Tibial nerve (tissue), 4 donors: Measurements from ENCODE around the gene SULF2. TPM values are rescaled to one million over a fixed set of nuclear protein-coding genes. Genes with fewer than 3 reads are reported as not detected.

ENCODE experiments used
- DNase-seq, 2 donors: peaks; one replicate each; pipeline ENCODE4 v3.0.0-alpha.2; 2019; ENCODE audit warnings: low spot score in 2 of 2
- H3K27ac ChIP-seq, 4 donors: fragments of 200-600 bp; sonication (generic) in 3 of 4; one replicate each; pipeline ENCODE4 v1.5.1; 2017 to 2019; ENCODE audit warnings: mild to moderate bottlenecking in 1 of 4
- H3K27me3 ChIP-seq, 2 donors: fragments of 200-600 bp; sonication (generic) in 1 of 2; one replicate each; pipeline versions ENCODE4 v1.5.1 to v1.6.0; 2017 to 2019
- H3K36me3 ChIP-seq, 3 donors: fragments of 200-600 bp; sonication (generic); one replicate each; pipeline ENCODE4 v1.5.1; 2018 to 2019
- H3K4me1 ChIP-seq, 4 donors: fragments of 200-600 bp; sonication (generic) in 3 of 4; one replicate each; pipeline ENCODE4 v1.5.1; 2017 to 2019
- H3K4me3 ChIP-seq, 4 donors: fragments of 200-600 bp; sonication (generic) in 3 of 4; one replicate each; pipeline ENCODE4 v1.5.1; 2017 to 2019; ENCODE audit warnings: mild to moderate bottlenecking in 1 of 4, moderate library complexity in 1 of 4
- H3K9me3 ChIP-seq, 4 donors: fragments of 200-600 bp; sonication (generic) in 3 of 4; one replicate each; pipeline ENCODE4 v1.5.1; 2017 to 2019
- EP300 ChIP-seq, 2 donors: sonication (generic); formaldehyde crosslinking; IDR thresholded peaks; one replicate each; pipeline ENCODE4 v1.6.1; 2017; ENCODE audit warnings: antibody characterized with exemption in 2 of 2, mild to moderate bottlenecking in 1 of 2
- POLR2A ChIP-seq, 2 donors: fragments of 450-650 bp; IDR thresholded peaks; one replicate each; pipeline ENCODE4 v1.6.1; 2017; ENCODE audit warnings: antibody characterized with exemption in 2 of 2, mild to moderate bottlenecking in 2 of 2, moderate library complexity in 2 of 2
- WGBS, 2 donors: methylation state at CpG; one replicate each; pipeline ENCODE4 v1.1.5; 2018; 5-methylcytosine and 5-hydroxymethylcytosine counted together
- total RNA-seq, 4 donors: library from RNA; depleted of rRNA; stranded (reverse); fragments of >200 nt; gene quantifications; one replicate each; pipeline ENCODE4 v1.1.0, GENCODE V29; 2016
- TF ChIP-seq, protein P1 (sequence below), 5 experiments: fragments of 200-600 bp in 3 of 5; fragments of 450-650 bp in 2 of 5; sonication (generic) in 3 of 5; IDR thresholded peaks; one replicate each; pipeline ENCODE4 v1.5.1; 2016 to 2019; ENCODE audit warnings: antibody characterized with exemption in 5 of 5, mild to moderate bottlenecking in 3 of 5, moderate library complexity in 2 of 5

Gene SULF2
- total RNA-seq, 4 donors from 2014 or later: 40.9 to 75.3 (median 59.8) TPM

DNA sequence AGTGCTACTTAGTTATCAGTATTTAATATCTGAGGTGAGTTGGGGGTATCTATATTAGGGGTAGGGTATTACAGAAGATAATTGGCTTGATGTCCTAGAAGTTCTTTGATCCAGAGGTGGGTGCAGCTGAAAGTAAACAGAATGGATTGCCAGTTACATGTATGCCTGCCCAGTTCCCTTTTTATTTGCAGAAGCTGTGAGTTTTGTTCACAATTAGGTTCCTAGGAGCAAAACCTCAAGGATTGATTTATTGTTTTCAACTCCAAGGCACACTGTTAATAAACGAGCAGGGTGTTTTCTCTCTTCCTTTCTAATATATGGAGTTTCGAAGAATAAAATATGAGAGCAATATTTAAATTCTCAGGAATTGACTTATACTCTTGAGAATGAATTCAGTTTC is 129.0 kb downstream of the SULF2 start:
- Histone ChIP-seq H3K27me3 (no peaks in the 10 kb centered on the region), H3K4me1 (peaks cover 0 to 4% (median 0%) of the 10 kb centered on the region in 4 donors), H3K4me3 (no peak overlapping the region), H3K27ac (no peak overlapping the region), H3K36me3 (peaks cover 3 to 56% (median 11%) of the 10 kb centered on the region in 3 donors), H3K9me3 (no peaks in the 10 kb centered on the region)
- DNase-seq: no peak
- WGBS, 2 donors: 62 to 66% methylated on average over 2 of the region's 2 CpGs
- TF ChIP-seq POLR2A (IDR thresholded peaks at IDR 0.05): no peak

DNA sequence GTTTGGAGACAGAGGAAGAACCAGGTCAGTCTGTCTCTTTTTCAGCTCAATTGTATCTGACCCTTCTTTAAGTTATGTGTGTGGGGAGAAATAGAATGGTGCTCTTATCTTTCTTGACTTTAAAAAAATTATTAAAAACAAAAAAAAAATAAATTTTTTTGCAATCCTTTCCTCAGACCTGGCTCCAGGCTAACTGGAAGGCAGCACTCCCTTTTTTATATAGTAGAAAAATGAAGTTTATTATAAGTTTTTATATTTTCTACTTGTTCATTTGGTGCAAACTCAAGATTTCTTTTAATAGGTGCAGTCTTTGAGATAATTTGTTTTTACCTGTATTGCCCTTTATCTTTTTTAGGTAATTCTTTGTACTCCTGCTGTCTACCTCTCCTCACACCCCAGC is 129.6 kb downstream of the SULF2 start:
- no peaks in the 10 kb centered on the region for H3K27me3 ChIP-seq
- H3K36me3 ChIP-seq: peaks cover 3 to 56% (median 15%) of the 10 kb centered on the region in 3 donors
- H3K4me1 ChIP-seq: peaks cover 0 to 4% (median 0%) of the 10 kb centered on the region in 4 donors
- H3K9me3 ChIP-seq: no peaks in the 10 kb centered on the region
- no peak overlapping the region for H3K4me3 ChIP-seq
- TF ChIP-seq, protein P1, sequence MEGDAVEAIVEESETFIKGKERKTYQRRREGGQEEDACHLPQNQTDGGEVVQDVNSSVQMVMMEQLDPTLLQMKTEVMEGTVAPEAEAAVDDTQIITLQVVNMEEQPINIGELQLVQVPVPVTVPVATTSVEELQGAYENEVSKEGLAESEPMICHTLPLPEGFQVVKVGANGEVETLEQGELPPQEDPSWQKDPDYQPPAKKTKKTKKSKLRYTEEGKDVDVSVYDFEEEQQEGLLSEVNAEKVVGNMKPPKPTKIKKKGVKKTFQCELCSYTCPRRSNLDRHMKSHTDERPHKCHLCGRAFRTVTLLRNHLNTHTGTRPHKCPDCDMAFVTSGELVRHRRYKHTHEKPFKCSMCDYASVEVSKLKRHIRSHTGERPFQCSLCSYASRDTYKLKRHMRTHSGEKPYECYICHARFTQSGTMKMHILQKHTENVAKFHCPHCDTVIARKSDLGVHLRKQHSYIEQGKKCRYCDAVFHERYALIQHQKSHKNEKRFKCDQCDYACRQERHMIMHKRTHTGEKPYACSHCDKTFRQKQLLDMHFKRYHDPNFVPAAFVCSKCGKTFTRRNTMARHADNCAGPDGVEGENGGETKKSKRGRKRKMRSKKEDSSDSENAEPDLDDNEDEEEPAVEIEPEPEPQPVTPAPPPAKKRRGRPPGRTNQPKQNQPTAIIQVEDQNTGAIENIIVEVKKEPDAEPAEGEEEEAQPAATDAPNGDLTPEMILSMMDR (IDR thresholded peaks at IDR 0.05): no peak
- TF ChIP-seq POLR2A (IDR thresholded peaks at IDR 0.05) (no peak), EP300 (IDR thresholded peaks at IDR 0.05) (no peak)
- no peak overlapping the region for H3K27ac ChIP-seq
- no peak for DNase-seq

DNA sequence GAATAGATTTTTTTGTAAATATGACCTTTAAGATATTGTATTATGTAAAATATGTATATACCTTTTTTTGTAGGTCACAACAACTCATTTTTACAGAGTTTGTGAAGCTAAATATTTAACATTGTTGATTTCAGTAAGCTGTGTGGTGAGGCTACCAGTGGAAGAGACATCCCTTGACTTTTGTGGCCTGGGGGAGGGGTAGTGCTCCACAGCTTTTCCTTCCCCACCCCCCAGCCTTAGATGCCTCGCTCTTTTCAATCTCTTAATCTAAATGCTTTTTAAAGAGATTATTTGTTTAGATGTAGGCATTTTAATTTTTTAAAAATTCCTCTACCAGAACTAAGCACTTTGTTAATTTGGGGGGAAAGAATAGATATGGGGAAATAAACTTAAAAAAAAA is 130.9 kb downstream of the SULF2 start:
- Histone ChIP-seq H3K9me3 (no peaks in the 10 kb centered on the region), H3K36me3 (peaks cover 3 to 63% (median 15%) of the 10 kb centered on the region in 3 donors), H3K4me3 (no peak overlapping the region), H3K4me1 (no peaks in the 10 kb centered on the region), H3K27me3 (no peaks in the 10 kb centered on the region), H3K27ac (no peak overlapping the region)
- DNase-seq: no peak
- 92 to 94% methylated on average over 1 of the region's 1 CpG for WGBS, 2 donors
- TF ChIP-seq, protein P1 (IDR thresholded peaks at IDR 0.05): no peak
- TF ChIP-seq EP300 (IDR thresholded peaks at IDR 0.05): no peak
- TF ChIP-seq POLR2A (IDR thresholded peaks at IDR 0.05): no peak

DNA sequence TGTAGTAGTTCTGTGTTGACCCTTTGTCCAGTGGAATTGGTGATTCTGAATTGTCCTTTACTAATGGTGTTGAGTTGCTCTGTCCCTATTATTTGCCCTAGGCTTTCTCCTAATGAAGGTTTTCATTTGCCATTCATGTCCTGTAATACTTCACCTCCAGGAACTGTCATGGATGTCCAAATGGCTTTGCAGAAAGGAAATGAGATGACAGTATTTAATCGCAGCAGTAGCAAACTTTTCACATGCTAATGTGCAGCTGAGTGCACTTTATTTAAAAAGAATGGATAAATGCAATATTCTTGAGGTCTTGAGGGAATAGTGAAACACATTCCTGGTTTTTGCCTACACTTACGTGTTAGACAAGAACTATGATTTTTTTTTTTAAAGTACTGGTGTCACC is 131.4 kb downstream of the SULF2 start:
- Histone ChIP-seq H3K4me1 (no peaks in the 10 kb centered on the region), H3K4me3 (no peak overlapping the region)
- no peak for DNase-seq

DNA sequence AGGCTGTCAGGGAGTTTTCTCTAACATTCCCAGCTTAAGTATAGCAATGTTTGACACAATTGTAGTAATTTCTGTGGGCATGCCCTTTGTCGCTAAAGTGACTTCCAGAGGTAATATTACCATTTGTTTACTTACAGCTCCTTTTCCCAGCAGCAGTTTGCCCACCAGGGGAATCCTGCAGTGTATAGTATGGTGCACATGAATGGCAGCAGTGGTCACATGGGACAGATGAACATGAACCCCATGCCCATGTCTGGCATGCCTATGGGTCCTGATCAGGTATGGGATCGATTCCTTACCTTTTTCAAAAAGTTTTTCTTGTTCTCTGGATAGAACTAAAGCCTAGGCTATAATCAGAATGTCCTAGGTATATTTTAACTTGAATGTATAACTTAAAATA is 132.5 kb downstream of the SULF2 start:
- 96 to 100% methylated on average over 2 of the region's 2 CpGs for WGBS, 2 donors
- no peaks in the 10 kb centered on the region for H3K4me1 ChIP-seq
- TF ChIP-seq, protein P1 (IDR thresholded peaks at IDR 0.05): no peak
- no peak for TF ChIP-seq POLR2A (IDR thresholded peaks at IDR 0.05)
- no peak for TF ChIP-seq EP300 (IDR thresholded peaks at IDR 0.05)
- H3K4me3 ChIP-seq: no peak overlapping the region
- peaks cover 6 to 74% (median 24%) of the 10 kb centered on the region in 3 donors for H3K36me3 ChIP-seq
- no peaks in the 10 kb centered on the region for H3K27me3 ChIP-seq
- H3K9me3 ChIP-seq: no peaks in the 10 kb centered on the region
- H3K27ac ChIP-seq: no peak overlapping the region
- DNase-seq: no peak

More for the DNA sequence above, 131.4 kb downstream of the SULF2 start:
- TF ChIP-seq, protein P1 (IDR thresholded peaks at IDR 0.05): no peak
- no peak for TF ChIP-seq POLR2A (IDR thresholded peaks at IDR 0.05)
- no peak for TF ChIP-seq EP300 (IDR thresholded peaks at IDR 0.05)
- H3K27me3 ChIP-seq: no peaks in the 10 kb centered on the region
- WGBS, 2 donors: 65 to 67% methylated on average over 2 of the region's 2 CpGs
- peaks cover 3 to 68% (median 16%) of the 10 kb centered on the region in 3 donors for H3K36me3 ChIP-seq
- no peaks in the 10 kb centered on the region for H3K9me3 ChIP-seq
- H3K27ac ChIP-seq: no peak overlapping the region

DNA sequence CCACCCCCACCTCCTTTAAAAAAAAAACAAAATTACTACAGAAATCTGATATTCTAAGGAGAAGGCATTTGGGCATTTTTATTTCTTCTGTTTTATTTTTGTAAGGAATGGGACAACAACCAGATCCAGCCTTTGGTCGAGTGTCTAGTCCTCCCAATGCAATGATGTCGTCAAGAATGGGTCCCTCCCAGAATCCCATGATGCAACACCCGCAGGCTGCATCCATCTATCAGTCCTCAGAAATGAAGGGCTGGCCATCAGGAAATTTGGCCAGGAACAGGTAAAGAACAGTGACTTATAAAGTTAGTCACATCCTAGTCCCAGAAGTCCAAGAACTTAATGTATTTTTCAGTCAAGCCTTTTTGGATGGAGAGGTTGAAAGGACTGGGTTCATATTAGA is 133.0 kb downstream of the SULF2 start:
- Histone ChIP-seq H3K27ac (no peak overlapping the region), H3K4me3 (no peak overlapping the region), H3K9me3 (no peaks in the 10 kb centered on the region), H3K27me3 (no peaks in the 10 kb centered on the region), H3K36me3 (peaks cover 6 to 74% (median 24%) of the 10 kb centered on the region in 3 donors), H3K4me1 (no peaks in the 10 kb centered on the region)
- TF ChIP-seq, protein P1 (IDR thresholded peaks at IDR 0.05): no peak
- TF ChIP-seq EP300 (IDR thresholded peaks at IDR 0.05) (no peak), POLR2A (IDR thresholded peaks at IDR 0.05) (no peak)
- DNase-seq: no peak
- WGBS, 2 donors: 78 to 79% methylated on average over 3 of the region's 3 CpGs
